Endodermal cell (in vitro differentiated cells): ENCODE results near the gene CLMP. TPM values are rescaled to one million over a fixed set of nuclear protein-coding genes. Genes with fewer than 3 reads are reported as not detected.

Source experiments
- DNase-seq: peaks from one replicate; pipeline ENCODE4 v3.0.0-alpha.2; 2017
- H3K27ac ChIP-seq: 2 replicates; pipeline ENCODE4 v1.5.1; 2013; ENCODE audit warnings: mild to moderate bottlenecking, low read depth, low read length, moderate library complexity
- H3K27me3 ChIP-seq: 2 replicates; pipeline ENCODE4 v1.6.1; 2013; ENCODE audit warnings: mild to moderate bottlenecking, low read length, moderate library complexity; ENCODE audit not compliant: insufficient read depth, control insufficient read depth, poor library complexity, severe bottlenecking
- H3K36me3 ChIP-seq: 2 replicates; pipeline ENCODE4 v1.7.0; 2013; ENCODE audit warnings: mild to moderate bottlenecking, low read length, moderate library complexity; ENCODE audit not compliant: control insufficient read depth, insufficient read depth
- H3K4me1 ChIP-seq: one replicate; pipeline ENCODE4 v1.7.0; 2013; ENCODE audit warnings: low read length; ENCODE audit not compliant: control insufficient read depth, insufficient read depth
- H3K4me3 ChIP-seq: 2 replicates; pipeline ENCODE4 v1.5.1; 2013; ENCODE audit warnings: mild to moderate bottlenecking, low read length, moderate library complexity
- H3K9ac ChIP-seq: 2 replicates; pipeline ENCODE4 v1.6.1; 2013; ENCODE audit warnings: mild to moderate bottlenecking, low read length, moderate library complexity; ENCODE audit not compliant: poor library complexity, severe bottlenecking; ENCODE audit errors: extremely low read depth
- H3K9me3 ChIP-seq: 2 replicates; pipeline ENCODE4 v1.6.1; 2013; ENCODE audit warnings: mild to moderate bottlenecking, low read length, moderate library complexity; ENCODE audit not compliant: control insufficient read depth
- H3K27ac Mint-ChIP-seq: 2 replicates; pipeline ENCODE4 v1.8.0; 2020; ENCODE audit warnings: mixed read lengths
- H3K27me3 Mint-ChIP-seq: 2 replicates; pipeline ENCODE4 v1.8.0; 2021; ENCODE audit warnings: mild to moderate bottlenecking, mixed read lengths; ENCODE audit not compliant: insufficient read depth
- H3K36me3 Mint-ChIP-seq: 2 replicates; pipeline ENCODE4 v1.8.0; 2020; ENCODE audit warnings: low read depth, mixed read lengths
- H3K4me1 Mint-ChIP-seq: 2 replicates; pipeline ENCODE4 v1.8.0; 2020; ENCODE audit warnings: mixed read lengths
- H3K4me3 Mint-ChIP-seq: 2 replicates; pipeline ENCODE4 v1.8.0; 2020; ENCODE audit warnings: mild to moderate bottlenecking, moderate library complexity, mixed read lengths
- H3K9me3 Mint-ChIP-seq: 2 replicates; pipeline ENCODE4 v1.8.0; 2020; ENCODE audit warnings: mild to moderate bottlenecking, mixed read lengths
- WGBS, 2 experiments: methylation state at CpG; one replicate each; pipeline versions ENCODE4 v1.1.5 to v1.1.7; 2013; ENCODE audit warnings: missing lambda C conversion rate in 2 of 2, mixed read lengths in 1 of 2; ENCODE audit not compliant: insufficient coverage in 1 of 2, insufficient read length in 1 of 2; 5-methylcytosine and 5-hydroxymethylcytosine counted together
- total RNA-seq, 2 donors: library from RNA; stranded (reverse); fragmentation: NEBNext Ultra II Directional in 1 of 2; extraction: Animal tissue kit (Norgen Biotek cat#: 25700) in 1 of 2; gene quantifications; 2 replicates in 1 of 2; 3 replicates in 1 of 2; pipeline ENCODE4 v1.2.1, GENCODE V29; 2021
- TF ChIP-seq, protein P1 (sequence below): fragments of 200-600 bp; sonication (generic); conservative IDR thresholded peaks from 2 replicates; pipeline ENCODE4 v1.5.0; 2021; ENCODE audit warnings: antibody characterized with exemption, mild to moderate bottlenecking

The CLMP gene
- total RNA-seq, 2 donors from 2014 or later: 86.5 to 94.4 TPM

- Histone ChIP-seq H3K36me3 (no peaks in the 10 kb centered on the region), H3K9ac (no peak overlapping the region), H3K9me3 (no peaks in the 10 kb centered on the region), H3K27ac (no peak overlapping the region), H3K4me1 (peaks cover 14% of the 10 kb centered on the region), H3K4me3 (no peak overlapping the region), H3K27me3 (no peaks in the 10 kb centered on the region)
- peaks cover 47% of the 10 kb centered on the region for H3K4me1 Mint-ChIP-seq
- 88 to 100% methylated on average over 1 of the region's 1 CpG for WGBS, 2 experiments
- H3K27me3 Mint-ChIP-seq: no peaks in the 10 kb centered on the region
- H3K27ac Mint-ChIP-seq: no peak overlapping the region
- no peak overlapping the region for H3K4me3 Mint-ChIP-seq
- no peaks in the 10 kb centered on the region for H3K36me3 Mint-ChIP-seq
- no peaks in the 10 kb centered on the region for H3K9me3 Mint-ChIP-seq
- TF ChIP-seq, protein P1, sequence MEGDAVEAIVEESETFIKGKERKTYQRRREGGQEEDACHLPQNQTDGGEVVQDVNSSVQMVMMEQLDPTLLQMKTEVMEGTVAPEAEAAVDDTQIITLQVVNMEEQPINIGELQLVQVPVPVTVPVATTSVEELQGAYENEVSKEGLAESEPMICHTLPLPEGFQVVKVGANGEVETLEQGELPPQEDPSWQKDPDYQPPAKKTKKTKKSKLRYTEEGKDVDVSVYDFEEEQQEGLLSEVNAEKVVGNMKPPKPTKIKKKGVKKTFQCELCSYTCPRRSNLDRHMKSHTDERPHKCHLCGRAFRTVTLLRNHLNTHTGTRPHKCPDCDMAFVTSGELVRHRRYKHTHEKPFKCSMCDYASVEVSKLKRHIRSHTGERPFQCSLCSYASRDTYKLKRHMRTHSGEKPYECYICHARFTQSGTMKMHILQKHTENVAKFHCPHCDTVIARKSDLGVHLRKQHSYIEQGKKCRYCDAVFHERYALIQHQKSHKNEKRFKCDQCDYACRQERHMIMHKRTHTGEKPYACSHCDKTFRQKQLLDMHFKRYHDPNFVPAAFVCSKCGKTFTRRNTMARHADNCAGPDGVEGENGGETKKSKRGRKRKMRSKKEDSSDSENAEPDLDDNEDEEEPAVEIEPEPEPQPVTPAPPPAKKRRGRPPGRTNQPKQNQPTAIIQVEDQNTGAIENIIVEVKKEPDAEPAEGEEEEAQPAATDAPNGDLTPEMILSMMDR: no peak
- DNase-seq: no peak
Observed at GRCh38 chr11:123241294-123241693, 46.2 kb upstream of the CLMP start.

GRCh38 chr11:123239191-123240150, 44.4 kb upstream of the CLMP start:
- Histone ChIP-seq H3K4me1 (peaks cover 16% of the 10 kb centered on the region), H3K27me3 (no peaks in the 10 kb centered on the region), H3K9me3 (no peaks in the 10 kb centered on the region), H3K36me3 (no peaks in the 10 kb centered on the region), H3K9ac (no peak overlapping the region), H3K4me3 (no peak overlapping the region), H3K27ac (no peak overlapping the region)
- no peaks in the 10 kb centered on the region for H3K9me3 Mint-ChIP-seq
- DNase-seq: no peak
- H3K27me3 Mint-ChIP-seq: no peaks in the 10 kb centered on the region
- no peak overlapping the region for H3K4me3 Mint-ChIP-seq
- no peak overlapping the region for H3K27ac Mint-ChIP-seq
- TF ChIP-seq, protein P1: no peak
- H3K4me1 Mint-ChIP-seq: peaks cover 46% of the 10 kb centered on the region
- H3K36me3 Mint-ChIP-seq: no peaks in the 10 kb centered on the region
- WGBS, 2 experiments: 89 to 91% methylated on average over 13 to 15 of the region's 15 CpGs

GRCh38 chr11:123238297-123238696, 43.2 kb upstream of the CLMP start:
- peaks cover 41% of the 10 kb centered on the region for H3K4me1 Mint-ChIP-seq
- 96 to 100% methylated on average over 1 of the region's 1 CpG for WGBS, 2 experiments
- Histone ChIP-seq H3K9me3 (no peaks in the 10 kb centered on the region), H3K36me3 (no peaks in the 10 kb centered on the region), H3K9ac (no peak overlapping the region), H3K4me3 (no peak overlapping the region), H3K27ac (no peak overlapping the region), H3K4me1 (peaks cover 11% of the 10 kb centered on the region), H3K27me3 (no peaks in the 10 kb centered on the region)
- no peak for DNase-seq
- H3K4me3 Mint-ChIP-seq: no peak overlapping the region
- no peaks in the 10 kb centered on the region for H3K9me3 Mint-ChIP-seq
- H3K36me3 Mint-ChIP-seq: no peaks in the 10 kb centered on the region
- TF ChIP-seq, protein P1: no peak
- H3K27me3 Mint-ChIP-seq: no peaks in the 10 kb centered on the region
- no peak overlapping the region for H3K27ac Mint-ChIP-seq
